ENCODE results near the gene DFFA. TPM values are rescaled to one million over a fixed set of nuclear protein-coding genes. Genes with fewer than 3 reads are reported as not detected.

The DFFA gene
- total RNA-seq, 2 donors from 2014 or later, result 14.8 to 16.4 TPM

DNA sequence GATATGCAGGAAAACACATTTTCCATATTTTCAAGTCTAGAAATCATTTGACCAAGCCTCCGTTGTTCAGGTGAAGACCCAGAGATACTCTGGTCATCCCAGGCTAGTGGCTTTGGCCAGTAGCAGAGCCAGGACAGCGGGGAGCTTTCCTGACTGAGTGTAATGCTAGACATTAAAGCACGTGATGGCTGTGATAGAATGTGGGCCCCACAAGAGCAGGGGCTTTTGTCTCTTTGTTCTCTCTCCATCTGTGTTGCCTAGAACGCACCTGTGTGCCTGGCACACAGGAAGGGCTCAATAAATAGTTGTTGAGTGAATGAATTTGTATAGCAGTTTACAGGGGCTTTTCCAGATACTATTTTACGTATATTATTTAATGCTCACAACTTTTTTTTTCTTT, 31.5 kb downstream of the DFFA start:
- DNase-seq (ENCODE audit: low spot score), result no peak
- Histone ChIP-seq H3K36me3 (no peaks in the 10 kb centered on the region), H3K4me3 (no peak overlapping the region), H3K9me3 (no peaks in the 10 kb centered on the region), H3K4me1 (ENCODE audit: control insufficient read depth in 1 of 2, low read depth in 2 of 2) (no peaks in the 10 kb centered on the region), H3K27ac (no peak overlapping the region), H3K27me3 (replicated peaks; ENCODE audit: insufficient read depth) (no peaks in the 10 kb centered on the region)
- no peak for ATAC-seq (ENCODE audit: insufficient number of reproducible peaks, low FRiP score, low read depth)
- TF ChIP-seq, protein P1, sequence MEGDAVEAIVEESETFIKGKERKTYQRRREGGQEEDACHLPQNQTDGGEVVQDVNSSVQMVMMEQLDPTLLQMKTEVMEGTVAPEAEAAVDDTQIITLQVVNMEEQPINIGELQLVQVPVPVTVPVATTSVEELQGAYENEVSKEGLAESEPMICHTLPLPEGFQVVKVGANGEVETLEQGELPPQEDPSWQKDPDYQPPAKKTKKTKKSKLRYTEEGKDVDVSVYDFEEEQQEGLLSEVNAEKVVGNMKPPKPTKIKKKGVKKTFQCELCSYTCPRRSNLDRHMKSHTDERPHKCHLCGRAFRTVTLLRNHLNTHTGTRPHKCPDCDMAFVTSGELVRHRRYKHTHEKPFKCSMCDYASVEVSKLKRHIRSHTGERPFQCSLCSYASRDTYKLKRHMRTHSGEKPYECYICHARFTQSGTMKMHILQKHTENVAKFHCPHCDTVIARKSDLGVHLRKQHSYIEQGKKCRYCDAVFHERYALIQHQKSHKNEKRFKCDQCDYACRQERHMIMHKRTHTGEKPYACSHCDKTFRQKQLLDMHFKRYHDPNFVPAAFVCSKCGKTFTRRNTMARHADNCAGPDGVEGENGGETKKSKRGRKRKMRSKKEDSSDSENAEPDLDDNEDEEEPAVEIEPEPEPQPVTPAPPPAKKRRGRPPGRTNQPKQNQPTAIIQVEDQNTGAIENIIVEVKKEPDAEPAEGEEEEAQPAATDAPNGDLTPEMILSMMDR (IDR thresholded peaks at IDR 0.05), result no peak

DNA sequence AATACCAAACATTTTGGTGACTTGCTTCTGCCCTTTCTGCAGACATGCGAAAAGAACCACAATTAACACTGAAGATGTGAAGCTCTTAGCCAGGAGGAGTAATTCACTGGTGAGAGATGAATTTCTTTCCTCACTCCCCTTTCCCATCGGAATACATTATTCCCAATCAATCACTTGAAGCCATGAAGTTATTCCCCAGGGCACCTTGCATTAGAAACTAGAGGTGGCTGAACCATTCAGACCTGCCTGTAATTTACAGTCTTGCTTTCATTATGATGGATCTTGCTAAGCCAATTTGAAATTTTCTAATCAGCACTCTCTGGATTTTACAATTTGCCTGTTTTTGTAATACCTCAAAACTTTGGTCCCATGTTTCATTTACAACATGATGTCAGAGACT, 32.0 kb downstream of the DFFA start:
- no peak for DNase-seq (ENCODE audit: low spot score)
- Histone ChIP-seq H3K9me3 (no peaks in the 10 kb centered on the region), H3K4me3 (no peak overlapping the region), H3K36me3 (no peaks in the 10 kb centered on the region), H3K4me1 (ENCODE audit: control insufficient read depth in 1 of 2, low read depth in 2 of 2) (no peaks in the 10 kb centered on the region), H3K27ac (no peak overlapping the region), H3K27me3 (replicated peaks; ENCODE audit: insufficient read depth) (no peaks in the 10 kb centered on the region)
- ATAC-seq (ENCODE audit: insufficient number of reproducible peaks, low FRiP score, low read depth), result no peak
- TF ChIP-seq, protein P1 (IDR thresholded peaks at IDR 0.05), result no peak

DNA sequence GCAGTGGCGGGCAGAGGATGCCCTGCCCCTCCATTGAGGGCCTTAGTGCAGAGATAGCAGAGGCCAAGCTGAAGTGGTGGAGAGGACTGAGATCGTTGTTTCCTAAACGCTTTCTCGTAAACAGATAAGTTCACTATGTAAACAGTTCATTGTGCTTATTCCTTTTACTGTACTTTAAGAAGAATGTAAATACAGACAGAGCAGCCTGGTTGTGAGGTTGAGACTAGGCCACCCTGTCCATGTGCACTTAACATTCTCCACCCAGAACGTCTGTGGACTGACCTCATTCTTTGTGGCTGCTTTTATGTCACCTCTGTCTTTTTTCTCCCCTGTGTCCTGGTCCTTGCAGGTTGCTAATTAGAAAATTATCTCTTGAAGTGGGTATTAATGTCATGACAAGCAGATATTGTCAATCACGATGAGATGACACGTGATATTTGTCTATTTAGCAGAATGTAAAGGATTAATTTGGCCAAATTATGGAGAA, 33.6 kb downstream of the DFFA start:
- DNase-seq (ENCODE audit: low spot score) (no peak), ATAC-seq (ENCODE audit: insufficient number of reproducible peaks, low FRiP score, low read depth) (no peak)
- Histone ChIP-seq H3K27me3 (replicated peaks; ENCODE audit: insufficient read depth) (no peaks in the 10 kb centered on the region), H3K9me3 (no peaks in the 10 kb centered on the region), H3K27ac (no peak overlapping the region), H3K4me3 (no peak overlapping the region), H3K4me1 (ENCODE audit: control insufficient read depth in 1 of 2, low read depth in 2 of 2) (no peaks in the 10 kb centered on the region), H3K36me3 (no peaks in the 10 kb centered on the region)
- TF ChIP-seq, protein P1 (IDR thresholded peaks at IDR 0.05), result no peak

DNA sequence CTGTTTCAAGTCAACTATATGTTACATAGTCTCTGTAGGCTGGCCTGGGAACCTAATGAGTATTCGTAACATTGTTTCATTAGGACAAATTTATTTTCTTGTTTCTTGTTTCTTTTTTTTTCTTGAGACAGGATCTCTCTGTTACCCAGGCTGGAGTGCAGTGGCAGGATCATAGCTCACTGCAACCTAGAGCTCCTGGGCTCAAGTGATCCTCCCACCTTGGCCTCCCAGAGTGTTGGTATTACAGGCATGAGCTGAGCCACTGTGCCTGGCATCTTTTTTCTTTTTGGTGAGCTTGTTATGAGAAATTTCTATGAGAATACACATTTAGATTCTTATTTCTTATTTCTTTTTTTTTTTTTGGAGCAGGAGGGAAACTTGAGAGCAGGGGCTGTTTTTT, 35.3 kb downstream of the DFFA start:
- H3K27me3 ChIP-seq (replicated peaks; ENCODE audit: insufficient read depth), result no peaks in the 10 kb centered on the region
- DNase-seq (ENCODE audit: low spot score) (no peak), ATAC-seq (ENCODE audit: insufficient number of reproducible peaks, low FRiP score, low read depth) (no peak)
- H3K36me3 ChIP-seq, result no peaks in the 10 kb centered on the region
- H3K4me3 ChIP-seq, result no peak overlapping the region
- no peak overlapping the region for H3K27ac ChIP-seq
- TF ChIP-seq, protein P1 (IDR thresholded peaks at IDR 0.05), result no peak
- no peaks in the 10 kb centered on the region for H3K9me3 ChIP-seq
- no peaks in the 10 kb centered on the region for H3K4me1 ChIP-seq (ENCODE audit: control insufficient read depth in 1 of 2, low read depth in 2 of 2)

DNA sequence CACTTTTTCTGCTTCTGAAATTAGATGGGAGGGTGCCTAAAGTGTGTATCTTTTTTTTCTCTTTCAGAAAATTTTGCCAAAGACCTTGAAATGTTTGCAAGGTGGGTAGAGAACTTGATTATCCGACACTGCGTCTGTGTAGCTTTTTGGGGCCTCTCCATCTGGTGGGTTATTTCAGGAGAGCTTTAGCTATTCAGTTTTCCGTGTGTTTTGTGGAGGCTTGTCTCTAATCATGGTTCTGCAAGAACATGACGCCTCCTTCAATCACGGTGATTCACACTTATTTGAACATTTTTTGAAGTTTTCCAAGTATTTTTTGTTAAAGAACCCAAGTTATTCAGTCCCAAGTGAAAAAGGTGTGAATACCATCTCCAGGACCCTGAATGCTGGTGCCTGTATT, 37.7 kb downstream of the DFFA start:
- Histone ChIP-seq H3K9me3 (no peaks in the 10 kb centered on the region), H3K27me3 (replicated peaks; ENCODE audit: insufficient read depth) (no peaks in the 10 kb centered on the region), H3K4me1 (ENCODE audit: control insufficient read depth in 1 of 2, low read depth in 2 of 2) (peaks cover 4 to 13% of the 10 kb centered on the region in 2 donors), H3K4me3 (no peak overlapping the region), H3K27ac (no peak overlapping the region), H3K36me3 (no peaks in the 10 kb centered on the region)
- TF ChIP-seq, protein P1 (IDR thresholded peaks at IDR 0.05), result no peak
- ATAC-seq (ENCODE audit: insufficient number of reproducible peaks, low FRiP score, low read depth) (no peak), DNase-seq (ENCODE audit: low spot score) (no peak)

Data from thoracic aorta (tissue), 2 donors.